Uterus (tissue), 2 donors: Measurements from ENCODE around the gene FAM117A.

Experiments
- CTCF ChIP-seq, 4 experiments: fragments of 200-600 bp in 2 of 4; fragments of 450-650 bp in 2 of 4; sonication (generic) in 2 of 4; IDR thresholded peaks; one replicate each; pipeline ENCODE4 v1.5.1; 2016 to 2019; ENCODE audit warnings: antibody characterized with exemption in 4 of 4, mild to moderate bottlenecking in 2 of 4, moderate library complexity in 1 of 4
- POLR2A ChIP-seq, 2 donors: fragments of 450-650 bp; IDR thresholded peaks; one replicate each; pipeline ENCODE4 v1.6.1; 2016; ENCODE audit warnings: antibody characterized with exemption in 2 of 2, mild to moderate bottlenecking in 1 of 2, moderate library complexity in 1 of 2

GRCh38 chr17:49699966-49700575, 63.9 kb downstream of the FAM117A start:
- TF ChIP-seq CTCF (IDR thresholded peaks at IDR 0.05) (no peak), POLR2A (IDR thresholded peaks at IDR 0.05) (no peak)
